DMS153 treated with DMSO at 0.1 percent for 48 hours (cell line): ENCODE results near the gene NSDHL.
A peak's percentile ranks its signal among the peaks of the same experiment; 100 is the strongest.
"Not testable (repeated sequence)": the region's sequence is repeated elsewhere in the genome, so short reads cannot be mapped to it uniquely, and the experiment has no call there.

Experiments
- DNase-seq: peaks from one replicate; lab custom pipeline; 2025; ENCODE audit not compliant: unreplicated experiment; lab: John Stamatoyannopoulos, UW

NSDHL gene

GRCh38 chrX:152830312-152831305 is at the start of gene NSDHL, which contains the start of gene CETN2:
TSS of gene NSDHL (plus strand) at chrX:152831063. CDS start at chrX:152846325, 15,262 bp downstream.
TSS of gene CETN2 (minus strand) at chrX:152830757. CDS start at chrX:152830710, 47 bp downstream.
- peak; percentile 96 for DNase-seq

- DNase-seq = not testable (repeated sequence)
Observed at GRCh38 chrX:152787062-152787461, 43.8 kb upstream of the NSDHL start.

GRCh38 chrX:152798945-152799344 is 31.9 kb upstream of the NSDHL start:
- DNase-seq = no peak

GRCh38 chrX:152806035-152806434 is 24.8 kb upstream of the NSDHL start:
- DNase-seq = no peak

- no peak for DNase-seq
Observed at GRCh38 chrX:152810403-152810802, 20.5 kb upstream of the NSDHL start.

GRCh38 chrX:152813206-152813605 is 17.7 kb upstream of the NSDHL start:
- no peak for DNase-seq

GRCh38 chrX:152814048-152814447 is 16.8 kb upstream of the NSDHL start:
- DNase-seq = no peak

- DNase-seq = peak; percentile 36
Observed at GRCh38 chrX:152817078-152817764, 13.6 kb upstream of the NSDHL start.

GRCh38 chrX:152818356-152818755 is 12.5 kb upstream of the NSDHL start:
- DNase-seq = no peak

GRCh38 chrX:152819266-152819665 is 11.6 kb upstream of the NSDHL start:
- no peak for DNase-seq

GRCh38 chrX:152819732-152820131 is 11.1 kb upstream of the NSDHL start:
- no peak for DNase-seq

GRCh38 chrX:152821145-152821765 is 9.6 kb upstream of the NSDHL start:
- DNase-seq = peak; percentile 11

- no peak for DNase-seq
Observed at GRCh38 chrX:152822383-152823086, 8.3 kb upstream of the NSDHL start.

GRCh38 chrX:152823657-152824056 is 7.2 kb upstream of the NSDHL start:
- no peak for DNase-seq

GRCh38 chrX:152824841-152825374 is 6.0 kb upstream of the NSDHL start:
- DNase-seq = no peak

GRCh38 chrX:152831391-152831790 is 528 bp downstream of the NSDHL start:
- no peak for DNase-seq

GRCh38 chrX:152832520-152832919 is 1.7 kb downstream of the NSDHL start:
- no peak for DNase-seq

- no peak for DNase-seq
Observed at GRCh38 chrX:152833378-152833777, 2.5 kb downstream of the NSDHL start.

GRCh38 chrX:152835470-152835869 is 4.6 kb downstream of the NSDHL start:
- DNase-seq = not testable (repeated sequence)

GRCh38 chrX:152842772-152843338 is 12.0 kb downstream of the NSDHL start:
- DNase-seq = no peak
